NCI-H510A treated with DMSO at 0.1 percent for 48 hours (cell line): ENCODE data around the gene ANKMY1.

ENCODE experiments used
- DNase-seq: peaks from one replicate; lab custom pipeline; 2025; lab: John Stamatoyannopoulos, UW

ANKMY1 gene

GRCh38 chr2:240447934-240448333 is 109.9 kb downstream of the ANKMY1 start:
- no peak for DNase-seq

GRCh38 chr2:240447331-240447730 is 110.5 kb downstream of the ANKMY1 start:
- DNase-seq, result no peak

GRCh38 chr2:240446664-240447175 is 111.1 kb downstream of the ANKMY1 start:
- no peak for DNase-seq

GRCh38 chr2:240445961-240446663 is 111.7 kb downstream of the ANKMY1 start:
- DNase-seq, result no peak

- DNase-seq, result no peak
Observed at GRCh38 chr2:240444464-240444863, 113.3 kb downstream of the ANKMY1 start.

GRCh38 chr2:240443891-240444301 is 113.9 kb downstream of the ANKMY1 start:
- no peak for DNase-seq

GRCh38 chr2:240442891-240443715 is 114.7 kb downstream of the ANKMY1 start:
- DNase-seq, result no peak

GRCh38 chr2:240441993-240442411 is 115.8 kb downstream of the ANKMY1 start:
- DNase-seq, result no peak

GRCh38 chr2:240441326-240441992 is 116.3 kb downstream of the ANKMY1 start:
- DNase-seq, result no peak

GRCh38 chr2:240440704-240441320 is 117.0 kb downstream of the ANKMY1 start:
- no peak for DNase-seq

- DNase-seq, result no peak
Observed at GRCh38 chr2:240440251-240440650, 117.5 kb downstream of the ANKMY1 start.

- DNase-seq, result no peak
Observed at GRCh38 chr2:240439698-240440151, 118.1 kb downstream of the ANKMY1 start.

GRCh38 chr2:240438810-240439697 is 118.7 kb downstream of the ANKMY1 start:
- no peak for DNase-seq

GRCh38 chr2:240437861-240438809 is 119.7 kb downstream of the ANKMY1 start:
- DNase-seq, result peak; percentile 36

- no peak for DNase-seq
Observed at GRCh38 chr2:240437551-240437860, 120.3 kb downstream of the ANKMY1 start.

GRCh38 chr2:240436683-240437550 is 120.9 kb downstream of the ANKMY1 start:
- DNase-seq, result no peak

- DNase-seq, result no peak
Observed at GRCh38 chr2:240435948-240436682, 121.7 kb downstream of the ANKMY1 start.

- peak; percentile 52 for DNase-seq
Observed at GRCh38 chr2:240435457-240435947, 122.3 kb downstream of the ANKMY1 start, which contains the start of gene GPC1. GPC1 (plus strand) TSS chr2:240435663; CDS start chr2:240435919, 256 bp downstream.
